K562 (cell line): ENCODE measurements around the gene GIGYF1. TPM values are rescaled to one million over a fixed set of nuclear protein-coding genes. Genes with fewer than 3 reads are reported as not detected.

ENCODE experiments used
- ATF1 ChIP-seq, 2 experiments: fragments of 450-650 bp in 1 of 2; IDR thresholded peaks; 2 replicates each; pipeline ENCODE4 v1.6.1; 2016; ENCODE audit warnings: missing compliant biosample characterization in 1 of 2, missing genetic modification characterization in 1 of 2
- CBFA2T3 ChIP-seq: fragments of 450-650 bp; IDR thresholded peaks from 2 replicates; pipeline ENCODE4 v1.6.1; 2017
- CBX2 ChIP-seq: fragments of 200-600 bp; sonication (generic); IDR thresholded peaks from one replicate; pipeline ENCODE4 v1.6.1; 2012; ENCODE audit warnings: mild to moderate bottlenecking, low read length, inconsistent platforms; ENCODE audit not compliant: insufficient read depth, poor library complexity, severe bottlenecking
- CTCF ChIP-seq, 3 experiments: IDR thresholded peaks in 2 of 3; conservative IDR thresholded peaks in 1 of 3; 2 replicates each; pipeline ENCODE4 v1.5.1; 2011 to 2012; ENCODE audit warnings: low read length in 3 of 3, mild to moderate bottlenecking in 3 of 3, control low read depth in 2 of 3, improper control_type of control experiment in 1 of 3, inconsistent platforms in 1 of 3, low read depth in 1 of 3, mixed read lengths in 1 of 3, moderate library complexity in 1 of 3; ENCODE audit not compliant: insufficient read depth in 2 of 3
- EGR1 ChIP-seq: fragments of 450-650 bp; conservative IDR thresholded peaks from 2 replicates; pipeline ENCODE4 v1.6.1; 2017; ENCODE audit warnings: mild to moderate bottlenecking
- ETV5 ChIP-seq: sonication (generic); formaldehyde crosslinking; IDR thresholded peaks from 2 replicates; pipeline ENCODE4 v1.4.0; 2020; ENCODE audit warnings: low read depth, mild to moderate bottlenecking, missing genetic modification reagents
- HNRNPLL ChIP-seq: fragments of 200-400 bp; formaldehyde crosslinking; IDR thresholded peaks from 2 replicates; pipeline ENCODE4 v1.6.1; 2017; ENCODE audit warnings: low read length, low read depth, mild to moderate bottlenecking; ENCODE audit not compliant: poor library complexity, severe bottlenecking
- MBD2 ChIP-seq: sonication (generic); IDR thresholded peaks from 2 replicates; pipeline ENCODE4 v1.6.1; 2016; ENCODE audit warnings: low read depth, borderline replicate concordance
- MTA1 ChIP-seq: fragments of 450-650 bp; IDR thresholded peaks from 2 replicates; pipeline ENCODE4 v1.6.1; 2017; ENCODE audit warnings: borderline replicate concordance
- MTF1 ChIP-seq: fragments of 250-450 bp; sonication (Bioruptor Pico); IDR thresholded peaks from 2 replicates; pipeline ENCODE4 v1.9.0; 2021; ENCODE audit warnings: moderate library complexity, mild to moderate bottlenecking, inconsistent platforms, borderline replicate concordance
- NBN ChIP-seq: fragments of 450-650 bp; IDR thresholded peaks from 2 replicates; pipeline ENCODE4 v1.6.1; 2016; ENCODE audit warnings: low read depth, mild to moderate bottlenecking
- NR4A1 ChIP-seq, 2 experiments: fragments of 250-450 bp in 1 of 2; fragments of 450-650 bp in 1 of 2; sonication (Bioruptor Pico) in 1 of 2; IDR thresholded peaks; 2 replicates each; pipeline versions ENCODE4 v1.4.0 to v1.6.1; 2016 to 2020; ENCODE audit warnings: mild to moderate bottlenecking in 2 of 2, missing compliant biosample characterization in 1 of 2, missing genetic modification characterization in 1 of 2, moderate library complexity in 1 of 2
- RB1 ChIP-seq: fragments of 450-650 bp; IDR thresholded peaks from 2 replicates; pipeline ENCODE4 v1.6.1; 2017; ENCODE audit warnings: low read depth, mild to moderate bottlenecking
- SIN3A ChIP-seq, 2 experiments: fragments of 150-350 bp in 1 of 2; IDR thresholded peaks; 2 replicates each; pipeline ENCODE4 v1.6.1; 2011 to 2016; ENCODE audit warnings: borderline replicate concordance in 2 of 2, low read depth in 2 of 2, low read length in 2 of 2, mild to moderate bottlenecking in 2 of 2, moderate library complexity in 2 of 2; ENCODE audit not compliant: control insufficient read depth in 1 of 2
- SMARCA5 ChIP-seq: fragments of 450-650 bp; IDR thresholded peaks from 2 replicates; pipeline ENCODE4 v1.6.1; 2016
- SMARCB1 ChIP-seq: IDR thresholded peaks from 2 replicates; pipeline ENCODE4 v1.6.1; 2011; ENCODE audit warnings: improper control_type of control experiment, low read depth; ENCODE audit not compliant: insufficient read length
- USF1 ChIP-seq: sonication (generic); formaldehyde crosslinking; IDR thresholded peaks from 2 replicates; pipeline ENCODE4 v1.9.0; 2022; ENCODE audit warnings: mild to moderate bottlenecking, missing genetic modification reagents
- ZBTB17 ChIP-seq: fragments of 450-650 bp; formaldehyde crosslinking; IDR thresholded peaks from 2 replicates; pipeline ENCODE4 v1.4.0; 2020; ENCODE audit warnings: mild to moderate bottlenecking
- ZBTB43 ChIP-seq: sonication (generic); formaldehyde crosslinking; IDR thresholded peaks from 2 replicates; pipeline ENCODE4 v1.8.0; 2023; ENCODE audit warnings: mild to moderate bottlenecking, missing genetic modification reagents
- ZNF263 ChIP-seq: sonication (generic); formaldehyde crosslinking; IDR thresholded peaks from 2 replicates; pipeline ENCODE4 v1.8.0; 2022; ENCODE audit warnings: mild to moderate bottlenecking, missing genetic modification reagents, borderline replicate concordance
- ZNF280A ChIP-seq: fragments of 450-650 bp; IDR thresholded peaks from 2 replicates; pipeline ENCODE4 v1.6.1; 2018; ENCODE audit warnings: mild to moderate bottlenecking, low read depth; ENCODE audit not compliant: partially characterized antibody
- ZNF511 ChIP-seq: sonication (generic); formaldehyde crosslinking; IDR thresholded peaks from 2 replicates; pipeline ENCODE4 v1.8.0; 2022; ENCODE audit warnings: mild to moderate bottlenecking, missing genetic modification reagents
- polyA plus RNA-seq, 8 experiments: library from polyadenylated mRNA; depleted of rRNA in 4 of 8; stranded (reverse) in 5 of 8; unstranded in 3 of 8; fragments of >200 nt; fragmentation: Nextera tagmentation in 2 of 8; fragmentation: Illumina TruSeq in 1 of 8; extraction: Ambion mirVana in 2 of 8; extraction: Trizol in 1 of 8; gene quantifications; 2 replicates each; pipeline versions ENCODE4 v1.2.1 to v1.2.3, GENCODE V29; 2011 to 2014; ENCODE audit warnings: inconsistent platforms in 1 of 8, missing spikeins in 1 of 8
- total RNA-seq, 7 experiments: library from RNA; depleted of rRNA in 6 of 7; stranded (reverse); fragments of >200 nt in 6 of 7; fragmentation: Illumina TruSeq in 2 of 7; extraction: Trizol in 2 of 7; gene quantifications; 2 replicates each; pipeline versions ENCODE4 v1.2.1 to v1.2.3, GENCODE V29; 2011 to 2021; ENCODE audit warnings: low replicate concordance in 1 of 7

GIGYF1 gene
- total and polyA plus RNA-seq, 9 of the 15 experiments (the other 6 are each of a cell fraction or from before 2014, with no cell fraction given) = 0.56 to 76.2 (median 16.8) TPM

GRCh38 chr7:100639995-100640516 is 54.0 kb downstream of the GIGYF1 start (continued):
- TF ChIP-seq ZNF280A (no peak), ETV5 (no peak), MTF1 (no peak), ZBTB17 (CRISPR knock-in tag) (no peak), NBN (0 out of 2 replicates have a peak, but pooled peaks have one; percentile 41), USF1 (0 out of 2 replicates have a peak, but pooled peaks have one; percentile 16), ZBTB43 (no peak), NR4A1 (CRISPR knock-in tag; IDR thresholded peaks at IDR 0.05) (no peak), NR4A1 (tag; IDR thresholded peaks at IDR 0.05) (no peak), ZNF263 (CRISPR knock-in tag) (peak; percentile 53; the same call in 1 of the 2 replicates), RB1 (no peak), SMARCB1 (no peak), EGR1 (peak; percentile 68), ZNF511 (peak; percentile 7; the same call in 1 of the 2 replicates), MTA1 (no peak), CTCF (IDR thresholded peaks at IDR 0.05 in 2 of 3, conservative IDR thresholded peaks at IDR 0.05 in 1 of 3; ENCODE audit: insufficient read depth in 2 of 3, low read depth in 1 of 3, low read length in 3 of 3) (no peak), ATF1 (CRISPR knock-in tag; IDR thresholded peaks at IDR 0.05) (no peak), ATF1 (tag; IDR thresholded peaks at IDR 0.05) (0 out of 2 replicates have a peak, but pooled peaks have one; percentile 5), CBFA2T3 (peak; percentile 2; the same call in 1 of the 2 replicates), CBX2 (no peak), SIN3A (IDR thresholded peaks at IDR 0.05; ENCODE audit: borderline replicate concordance in 2 of 2, control insufficient read depth in 1 of 2, low read depth in 2 of 2, low read length in 2 of 2) (peak in 1 of 2 experiments; percentile 24; a peak in 1 of 4 replicates), MBD2 (peak; percentile 22; the same call in 1 of the 2 replicates), HNRNPLL (peak; percentile 12), SMARCA5 (peak; percentile 37; the same call in 1 of the 2 replicates)
